ENCODE results near the gene CELF1.

CELF1 gene

DNA sequence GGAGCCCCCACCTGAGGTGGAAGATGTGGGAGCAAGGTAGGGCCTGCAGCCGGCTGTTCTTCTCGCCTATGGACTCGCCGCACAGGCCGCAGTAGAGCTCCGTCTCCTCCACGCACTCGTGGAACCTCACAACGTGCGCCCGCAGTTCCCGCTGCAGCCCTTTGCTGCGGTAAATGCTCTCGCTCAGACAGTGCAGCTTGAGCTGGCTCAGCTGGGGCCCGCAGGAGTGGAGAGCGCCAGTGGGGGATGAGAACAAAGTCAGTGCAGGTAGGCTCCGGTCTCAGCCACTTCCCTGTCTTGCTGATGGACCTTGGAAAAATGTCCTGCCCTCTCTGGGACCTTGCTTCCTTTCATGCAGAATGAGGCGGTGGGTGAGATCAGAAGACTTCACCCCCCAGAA, 114.2 kb downstream of the CELF1 start:
- no peak for DNase-seq (ENCODE audit: low read depth)
- TF ChIP-seq, protein P1, sequence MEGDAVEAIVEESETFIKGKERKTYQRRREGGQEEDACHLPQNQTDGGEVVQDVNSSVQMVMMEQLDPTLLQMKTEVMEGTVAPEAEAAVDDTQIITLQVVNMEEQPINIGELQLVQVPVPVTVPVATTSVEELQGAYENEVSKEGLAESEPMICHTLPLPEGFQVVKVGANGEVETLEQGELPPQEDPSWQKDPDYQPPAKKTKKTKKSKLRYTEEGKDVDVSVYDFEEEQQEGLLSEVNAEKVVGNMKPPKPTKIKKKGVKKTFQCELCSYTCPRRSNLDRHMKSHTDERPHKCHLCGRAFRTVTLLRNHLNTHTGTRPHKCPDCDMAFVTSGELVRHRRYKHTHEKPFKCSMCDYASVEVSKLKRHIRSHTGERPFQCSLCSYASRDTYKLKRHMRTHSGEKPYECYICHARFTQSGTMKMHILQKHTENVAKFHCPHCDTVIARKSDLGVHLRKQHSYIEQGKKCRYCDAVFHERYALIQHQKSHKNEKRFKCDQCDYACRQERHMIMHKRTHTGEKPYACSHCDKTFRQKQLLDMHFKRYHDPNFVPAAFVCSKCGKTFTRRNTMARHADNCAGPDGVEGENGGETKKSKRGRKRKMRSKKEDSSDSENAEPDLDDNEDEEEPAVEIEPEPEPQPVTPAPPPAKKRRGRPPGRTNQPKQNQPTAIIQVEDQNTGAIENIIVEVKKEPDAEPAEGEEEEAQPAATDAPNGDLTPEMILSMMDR (IDR thresholded peaks at IDR 0.05; ENCODE audit: low read depth, low read length, missing control alignments): no peak
- in situ Hi-C loops (cut with HindIII; ENCODE audit: low sequenced_read_pairs): no loop called here
- H3K4me3 ChIP-seq (ENCODE audit: low read depth, low read length): no peak overlapping the region

DNA sequence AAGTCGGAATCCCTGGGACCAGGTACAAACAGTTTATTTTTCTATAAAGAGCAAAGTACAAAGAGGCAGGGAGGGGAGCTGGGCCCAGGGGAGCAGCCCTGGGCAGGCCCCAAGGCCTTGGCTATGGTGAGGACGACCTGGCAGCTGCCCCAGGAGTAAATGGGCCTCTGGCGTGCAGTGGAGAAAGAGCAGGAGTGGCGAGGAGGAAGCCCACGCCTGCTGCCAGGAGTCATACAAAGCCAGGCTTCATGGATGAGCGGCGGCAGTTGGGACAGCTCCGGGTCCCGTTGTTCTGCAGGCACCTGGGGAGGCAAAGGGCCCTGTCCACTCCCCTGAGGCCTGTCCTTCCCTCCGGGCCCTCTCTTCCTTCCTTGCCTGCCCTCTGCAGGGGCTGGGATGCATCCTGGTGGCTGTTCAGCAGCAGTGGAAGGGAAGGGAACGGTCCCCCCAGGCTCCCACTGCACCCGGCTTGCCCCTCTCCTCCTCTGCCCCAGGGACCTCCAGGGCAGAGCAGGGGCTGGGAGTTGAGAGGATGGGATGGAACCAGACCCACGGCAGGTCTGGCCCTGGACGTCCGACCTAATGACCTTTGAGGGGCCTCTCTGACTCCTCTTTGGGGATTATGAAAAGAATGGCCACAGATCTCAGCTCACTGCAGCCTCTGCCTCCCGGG, 115.0 kb downstream of the CELF1 start:
- no peak for DNase-seq (ENCODE audit: low read depth)
- TF ChIP-seq, protein P1 (IDR thresholded peaks at IDR 0.05; ENCODE audit: low read depth, low read length, missing control alignments): no peak
- in situ Hi-C loops (cut with HindIII; ENCODE audit: low sequenced_read_pairs): no loop called here
- no peak overlapping the region for H3K4me3 ChIP-seq (ENCODE audit: low read depth, low read length)

DNA sequence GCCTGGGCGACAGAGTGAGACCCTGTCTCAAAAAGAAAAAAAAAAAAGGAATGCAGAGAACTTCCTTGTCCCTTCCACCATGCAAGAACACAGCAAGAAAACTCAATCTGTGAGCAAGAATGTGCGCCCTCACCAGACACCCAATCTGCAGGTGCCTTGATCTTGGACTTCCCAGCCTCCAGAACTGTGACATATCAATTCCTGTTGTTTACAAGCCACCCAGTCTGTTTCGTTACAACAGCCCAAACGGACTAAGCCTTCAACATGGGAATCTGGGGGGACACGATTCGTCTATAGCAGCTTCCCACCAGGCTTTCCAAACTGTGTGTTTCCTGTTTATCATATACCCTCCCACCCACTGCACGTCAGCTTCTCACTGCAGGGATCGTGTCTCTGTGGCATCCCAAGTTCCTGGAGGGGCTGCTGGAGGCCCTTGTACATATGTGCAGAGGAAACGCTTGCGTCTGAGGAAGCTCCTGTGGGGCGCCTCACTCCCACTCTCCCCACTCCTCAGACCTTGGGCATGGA, 115.7 kb downstream of the CELF1 start:
- TF ChIP-seq, protein P1 (IDR thresholded peaks at IDR 0.05; ENCODE audit: low read depth, low read length, missing control alignments): no peak
- no peak overlapping the region for H3K4me3 ChIP-seq (ENCODE audit: low read depth, low read length)
- in situ Hi-C loops (cut with HindIII; ENCODE audit: low sequenced_read_pairs): no loop called here
- DNase-seq (ENCODE audit: low read depth): no peak

DNA sequence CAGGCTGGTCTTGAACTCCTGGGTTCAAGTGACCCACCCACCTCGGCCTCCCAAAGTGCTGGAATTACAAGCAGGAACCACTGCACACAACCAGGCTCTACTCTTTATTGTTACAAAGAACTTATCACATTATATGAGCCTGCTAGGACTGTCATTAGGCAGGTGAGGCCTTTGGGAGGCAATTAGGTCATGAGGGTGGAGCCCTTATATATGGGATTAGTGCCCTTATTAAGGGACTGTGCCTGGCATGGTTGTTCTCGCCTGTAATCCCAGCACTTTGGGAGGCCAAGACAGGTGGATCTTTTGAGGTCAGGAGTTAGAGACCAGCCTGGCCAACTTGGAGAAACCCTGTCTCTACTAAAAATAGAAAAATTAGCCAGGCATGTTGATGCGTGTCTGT, 116.2 kb downstream of the CELF1 start:
- no peak for DNase-seq (ENCODE audit: low read depth)

DNA sequence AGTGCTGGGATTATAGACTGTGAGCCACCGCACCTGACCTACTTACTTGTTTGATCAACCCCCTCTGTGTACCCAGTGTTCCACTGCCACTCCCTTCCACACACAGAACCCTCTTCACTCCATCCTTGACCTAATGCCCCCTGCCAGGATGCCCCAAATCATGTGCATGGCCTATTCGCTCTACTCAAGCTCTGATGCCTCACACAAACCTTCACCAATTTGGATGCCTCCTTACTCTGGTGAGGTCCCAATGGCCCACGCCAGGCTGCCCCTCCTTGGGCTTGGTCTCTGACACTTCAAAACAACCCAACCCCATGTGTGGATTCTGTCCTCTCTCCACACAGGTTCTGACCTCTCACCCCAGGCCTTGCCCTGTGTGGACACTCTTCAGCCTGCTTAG, 117.2 kb downstream of the CELF1 start:
- in situ Hi-C loops (cut with HindIII; ENCODE audit: low sequenced_read_pairs): no loop called here
- H3K4me3 ChIP-seq (ENCODE audit: low read depth, low read length): no peak overlapping the region
- TF ChIP-seq, protein P1 (IDR thresholded peaks at IDR 0.05; ENCODE audit: low read depth, low read length, missing control alignments): no peak
- no peak for DNase-seq (ENCODE audit: low read depth)

More for the DNA sequence above, 116.2 kb downstream of the CELF1 start:
- H3K4me3 ChIP-seq (ENCODE audit: low read depth, low read length): no peak overlapping the region
- TF ChIP-seq, protein P1 (IDR thresholded peaks at IDR 0.05; ENCODE audit: low read depth, low read length, missing control alignments): no peak
- in situ Hi-C loops (cut with HindIII; ENCODE audit: low sequenced_read_pairs): no loop called here

DNA sequence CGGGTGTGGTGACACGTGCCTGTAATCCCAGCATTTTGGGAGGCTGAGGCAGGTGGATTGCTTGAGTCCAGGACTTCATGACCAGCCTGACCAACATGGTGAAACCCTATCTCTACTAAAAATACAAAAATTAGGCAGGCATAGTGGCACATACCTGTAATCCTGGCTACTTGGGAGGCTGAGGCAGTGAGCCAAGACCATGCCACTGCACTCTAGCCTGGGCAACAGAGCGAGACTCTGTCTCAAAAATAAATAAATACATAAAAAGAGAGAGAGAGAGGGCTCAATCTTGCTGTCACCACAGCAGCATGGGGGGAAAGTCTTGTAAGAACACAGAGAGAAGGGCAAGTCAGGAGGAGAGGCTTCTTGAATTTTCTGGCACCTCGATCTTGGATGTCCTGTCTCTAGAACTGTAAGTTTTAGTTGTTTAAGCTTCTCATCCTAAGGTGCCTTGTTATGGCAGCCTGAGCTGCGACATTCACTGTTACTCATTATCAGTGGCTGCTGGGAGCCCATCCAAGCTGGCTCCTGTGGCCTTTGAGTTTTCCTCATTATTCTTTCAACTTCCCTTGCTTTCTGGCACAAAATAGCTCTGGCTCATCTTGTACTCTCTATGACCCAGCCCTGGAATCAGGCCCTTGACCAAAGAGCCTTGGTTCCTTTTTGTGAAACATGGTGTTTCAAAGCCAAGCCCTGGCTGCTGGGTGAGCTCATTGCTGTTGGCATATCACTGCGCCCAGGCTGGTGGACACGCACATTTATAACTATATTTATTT, 118.7 kb downstream of the CELF1 start:
- TF ChIP-seq, protein P1 (IDR thresholded peaks at IDR 0.05; ENCODE audit: low read depth, low read length, missing control alignments): no peak
- no peak overlapping the region for H3K4me3 ChIP-seq (ENCODE audit: low read depth, low read length)
- DNase-seq (ENCODE audit: low read depth): peak; percentile 68
- in situ Hi-C loops (cut with HindIII; ENCODE audit: low sequenced_read_pairs): no loop called here

All from astrocyte of the cerebellum (primary cell).